NCI-H82 treated with DMSO at 0.1 percent for 48 hours (cell line): ENCODE data around the gene PAFAH1B1.

Source experiments
- DNase-seq: peaks from one replicate; lab custom pipeline; 2025; ENCODE audit not compliant: unreplicated experiment; lab: John Stamatoyannopoulos, UW

Gene PAFAH1B1

DNA sequence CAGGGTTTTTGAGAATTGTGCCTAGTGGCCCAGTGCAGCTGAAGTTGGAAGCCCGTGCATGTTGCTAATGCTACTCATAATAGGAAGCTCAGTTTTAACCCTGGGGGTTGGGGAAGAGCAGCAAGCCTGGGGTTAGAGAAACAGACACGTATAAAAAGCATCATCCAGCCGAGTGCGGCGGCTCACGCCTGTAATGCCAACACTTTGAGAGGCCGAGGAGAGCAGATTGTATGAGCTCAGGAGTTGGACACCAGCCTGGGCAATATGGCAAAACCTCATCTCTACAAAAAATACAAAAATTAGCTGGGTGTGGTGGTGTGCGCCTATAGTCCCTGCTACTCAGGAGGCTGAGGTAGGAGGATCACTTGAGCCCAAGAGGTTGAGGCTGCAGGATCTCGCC lies 120.4 kb downstream of the PAFAH1B1 start:
- no peak for DNase-seq

DNA sequence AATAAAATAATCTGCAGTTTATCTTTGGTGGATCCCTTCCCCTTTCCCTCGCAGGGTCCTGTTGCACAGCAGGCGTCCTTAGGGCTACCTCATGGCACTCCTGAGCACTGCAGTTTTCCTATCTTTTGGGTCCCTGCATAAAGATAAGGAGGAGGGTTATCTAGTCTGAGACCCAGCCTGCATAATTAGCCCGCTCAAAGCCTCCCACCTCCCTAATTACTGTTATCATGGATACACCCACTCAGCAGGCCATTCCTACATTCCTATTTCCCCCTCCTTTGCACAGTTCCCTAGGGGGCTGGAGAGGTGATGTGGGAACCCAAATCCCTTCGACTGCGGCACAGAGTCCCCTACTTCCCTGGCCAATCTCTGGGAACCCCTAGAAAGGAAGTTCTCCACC lies 123.2 kb downstream of the PAFAH1B1 start:
- DNase-seq, result no peak

DNA sequence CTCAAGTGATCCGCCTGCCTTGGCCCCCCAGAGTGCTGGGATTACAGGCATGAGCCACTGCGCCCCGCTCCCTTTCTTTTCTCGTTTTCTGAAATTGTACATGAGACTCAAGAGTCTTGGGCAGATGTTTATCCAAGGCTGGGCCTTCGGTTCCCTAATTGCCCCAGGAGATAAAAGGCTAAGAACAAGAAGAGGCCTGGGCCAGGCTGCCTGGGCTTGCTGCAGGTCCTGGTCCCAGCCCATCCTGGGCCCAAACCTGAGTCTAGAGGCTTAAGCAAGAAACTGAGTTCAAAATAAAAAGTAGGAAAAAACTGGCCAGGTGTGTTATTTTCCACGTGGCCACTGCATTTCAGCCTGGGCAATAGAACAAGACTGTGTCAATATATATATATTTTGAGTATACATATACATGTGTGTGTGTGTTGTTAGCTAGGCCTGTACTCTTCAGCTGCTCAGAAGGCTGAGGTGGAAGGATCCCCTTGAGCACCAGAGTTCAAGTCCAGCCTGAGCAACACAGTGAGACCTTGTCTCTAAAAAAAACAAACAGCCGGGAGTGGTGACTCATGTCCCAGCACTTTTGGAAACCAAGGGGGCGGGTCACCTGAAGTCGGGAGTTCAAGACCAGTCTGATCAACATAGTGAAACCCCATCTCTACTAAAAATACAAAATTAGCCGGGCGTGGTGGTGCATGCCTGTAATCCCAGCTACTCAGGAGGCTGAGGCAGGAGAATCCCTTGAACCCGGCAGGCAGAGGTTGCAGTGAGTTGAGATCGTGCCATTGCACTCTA lies 124.9 kb downstream of the PAFAH1B1 start:
- no peak for DNase-seq

GRCh38 chr17:2719861-2720260 lies 126.4 kb downstream of the PAFAH1B1 start:
- DNase-seq, result no peak

GRCh38 chr17:2721603-2722002 lies 128.1 kb downstream of the PAFAH1B1 start:
- DNase-seq, result no peak

DNA sequence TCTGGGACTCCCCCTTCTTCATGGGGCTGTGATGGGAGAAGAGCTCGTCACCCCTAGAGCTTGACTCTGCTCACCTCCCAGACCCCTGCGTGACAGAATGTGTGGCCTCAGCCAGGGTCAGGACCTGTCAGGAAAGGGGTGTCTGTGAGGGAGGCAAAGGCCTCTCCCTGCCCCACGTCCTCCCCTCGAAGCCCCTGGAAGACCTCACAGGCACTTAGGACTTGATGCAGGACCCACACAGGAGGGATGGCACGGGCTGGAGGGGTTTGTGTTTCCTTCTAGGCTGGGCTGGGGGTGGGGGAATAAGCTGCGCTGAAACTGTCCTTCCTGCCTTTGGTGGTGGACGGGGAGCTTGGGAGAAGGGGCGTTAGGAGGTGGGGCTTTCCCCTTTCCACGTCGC lies 129.2 kb downstream of the PAFAH1B1 start:
- no peak for DNase-seq

- DNase-seq, result no peak
Observed at GRCh38 chr17:2723505-2723996, 130.1 kb downstream of the PAFAH1B1 start.

GRCh38 chr17:2723997-2724783 lies 130.7 kb downstream of the PAFAH1B1 start:
- DNase-seq, result no peak

DNA sequence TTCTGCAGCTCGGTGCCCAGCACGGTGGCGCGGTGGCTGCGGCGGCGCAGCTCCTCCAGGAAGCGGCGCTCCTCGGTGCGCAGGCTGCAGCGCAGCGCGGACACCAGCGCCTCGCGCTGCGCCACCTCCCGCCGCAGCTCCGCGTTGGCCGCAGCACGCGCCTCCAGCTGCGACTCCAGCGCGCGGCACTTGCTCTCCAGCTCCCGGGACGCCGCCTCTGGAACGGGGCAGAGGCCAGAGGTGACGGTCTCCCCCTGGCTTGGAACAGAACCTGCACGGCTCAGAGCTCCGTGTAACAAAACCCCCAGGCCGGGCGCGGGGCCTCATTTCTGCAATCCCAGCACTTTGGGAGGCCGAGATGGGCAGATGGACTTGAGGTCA lies 131.3 kb downstream of the PAFAH1B1 start:
- DNase-seq, result no peak

DNA sequence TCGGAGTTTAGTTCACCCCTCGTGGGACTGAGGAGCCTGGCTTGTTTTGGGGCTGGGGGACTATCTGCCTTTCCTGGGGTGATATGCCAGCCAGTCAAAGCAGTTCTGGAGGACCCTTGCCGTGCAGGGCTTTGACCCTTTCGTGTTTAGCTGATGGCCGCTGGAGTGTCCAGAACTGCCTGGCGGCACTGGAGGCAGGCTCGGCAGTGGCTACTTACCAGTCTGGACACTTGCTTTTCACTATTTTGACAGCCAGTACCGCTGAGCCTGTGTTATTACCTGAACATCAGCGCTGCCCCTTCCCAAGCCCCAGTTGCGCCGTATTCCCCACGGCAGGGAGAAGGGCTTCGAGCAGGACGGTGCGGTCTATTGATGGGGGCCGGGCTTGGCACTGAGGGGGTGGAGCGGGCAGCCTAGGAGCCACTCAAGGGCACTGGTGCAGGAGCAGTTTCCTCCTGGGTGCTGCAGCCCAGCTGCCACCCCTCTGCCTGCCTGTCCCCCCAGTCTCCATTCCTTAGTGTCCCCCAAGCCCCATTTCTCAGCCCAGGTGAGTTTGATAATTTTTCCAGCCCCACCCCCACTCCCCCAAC lies 137.4 kb downstream of the PAFAH1B1 start:
- DNase-seq, result no peak

DNA sequence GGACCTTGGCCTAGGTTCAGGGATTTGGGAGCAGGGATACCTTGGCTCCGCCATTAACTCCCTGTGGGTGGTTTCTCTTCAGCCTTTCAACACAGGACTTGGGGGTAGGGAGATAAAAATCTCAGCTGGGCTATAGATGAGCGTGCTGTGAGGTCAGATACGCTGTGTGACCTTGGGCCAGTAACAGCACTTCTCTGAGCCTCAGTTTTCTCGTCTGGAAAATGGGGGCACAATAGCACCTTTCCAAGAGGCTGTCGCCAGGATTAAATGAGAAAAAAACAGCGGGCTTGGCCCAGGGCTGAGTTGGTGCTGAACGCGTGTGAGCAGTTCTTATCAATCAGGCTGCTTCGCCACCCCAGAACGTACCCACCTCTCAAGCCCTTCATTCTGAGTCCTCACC lies 138.4 kb downstream of the PAFAH1B1 start:
- no peak for DNase-seq

DNA sequence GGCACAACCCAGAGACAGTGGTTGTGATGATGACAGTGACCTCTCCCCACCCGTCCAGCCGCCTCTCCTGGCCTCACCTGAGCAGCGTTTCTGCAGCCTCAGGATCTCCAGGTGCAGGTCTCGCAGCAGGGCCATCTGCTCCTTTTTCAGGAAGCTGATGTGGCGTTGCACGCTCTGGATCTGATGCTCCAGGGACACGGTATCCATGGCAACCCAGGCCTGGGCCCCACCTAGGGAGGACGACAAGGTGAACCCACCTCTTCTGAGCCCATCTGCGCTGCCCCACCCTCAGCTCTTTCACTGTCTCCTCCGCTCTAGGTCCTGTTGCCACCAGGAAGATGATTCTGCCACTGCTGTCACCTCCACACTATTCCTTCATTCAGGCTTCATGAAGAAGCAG lies 141.5 kb downstream of the PAFAH1B1 start:
- DNase-seq, result no peak
